HCT116 (cell line): ENCODE results near the gene ISCU. TPM values are rescaled to one million over a fixed set of nuclear protein-coding genes. Genes with fewer than 3 reads are reported as not detected.

Source experiments
- ATAC-seq: fragments of 200-7000 bp; cut with Tn5 transposase; 2 replicates; pipeline ENCODE4 v1.9.1; 2020; ENCODE audit warnings: mild to moderate bottlenecking, moderate library complexity
- BruUV-seq: library from RNA; stranded (reverse); fragments of 400-500 nt; replicated peaks from 2 replicates; lab custom pipeline; 2021; lab: Mats Ljungman, UMichigan
- CTCF ChIA-PET: fragments of 300-600 bp; sonication (Branson Sonifier 250); formaldehyde crosslinking; loops from one replicate; lab custom pipeline; 2021; ENCODE audit warnings: antibody characterized with exemption; lab: Charles Lee
- POLR2A ChIA-PET: fragments of 300-600, 350-600 bp; sonication (Branson Sonifier 250); formaldehyde crosslinking; loops from one replicate; lab custom pipeline; 2021; ENCODE audit warnings: antibody characterized with exemption; lab: Charles Lee
- RAD21 ChIA-PET, 2 experiments: fragments of 300-600 bp; sonication (Branson Sonifier 250); formaldehyde crosslinking; loops; one replicate each; lab custom pipeline; 2023; ENCODE audit warnings: low total read pairs in 2 of 2; ENCODE audit not compliant: uncharacterized antibody in 2 of 2, unreplicated experiment in 2 of 2, low non-redundant PET in 1 of 2; lab: Charles Lee
- DNase-seq: peaks from one replicate; pipeline ENCODE4 v3.0.0-alpha.2; 2010; ENCODE audit warnings: low read depth, low spot score
- H2AFZ ChIP-seq: fragments of 200-600 bp; shearing (Covaris generic), sonication (generic); 2 replicates; pipeline ENCODE4 v1.6.1; 2017; ENCODE audit warnings: low read depth, mixed run types, mixed read lengths, antibody characterized with exemption, low read length; ENCODE audit not compliant: poor library complexity, severe bottlenecking
- H3K27ac ChIP-seq: 2 replicates; pipeline ENCODE4 v1.5.1; 2012; ENCODE audit warnings: low read depth, low read length
- H3K27me3 ChIP-seq: fragments of 200-600 bp; sonication (generic); 2 replicates; pipeline ENCODE4 v1.6.1; 2016; ENCODE audit warnings: mixed run types, low read length, mixed read lengths; ENCODE audit not compliant: insufficient read depth
- H3K36me3 ChIP-seq, 2 experiments: fragments of 200-500 bp in 1 of 2; fragments of 200-600 bp in 1 of 2; sonication (Bioruptor generic) in 1 of 2; sonication (generic) in 1 of 2; 2 replicates each; pipeline versions ENCODE4 v1.5.1 to v1.6.1; 2014 to 2016; ENCODE audit warnings: low read length in 2 of 2, inconsistent platforms in 1 of 2, mixed read lengths in 1 of 2, mixed run types in 1 of 2; ENCODE audit not compliant: insufficient read depth in 2 of 2, control insufficient read depth in 1 of 2
- H3K4me1 ChIP-seq, 2 experiments: fragments of 200-600 bp in 1 of 2; sonication (generic) in 1 of 2; 2 replicates each; pipeline versions ENCODE4 v1.5.1 to v1.6.1; 2012 to 2017; ENCODE audit warnings: low read length in 2 of 2, inconsistent platforms in 1 of 2, mild to moderate bottlenecking in 1 of 2, mixed read lengths in 1 of 2, mixed run types in 1 of 2, moderate library complexity in 1 of 2; ENCODE audit not compliant: insufficient read depth in 2 of 2, control insufficient read depth in 1 of 2
- H3K4me2 ChIP-seq: fragments of 200-600 bp; sonication (generic); 2 replicates; pipeline ENCODE4 v1.6.1; 2017; ENCODE audit warnings: mixed run types, low read length, mixed read lengths
- H3K4me3 ChIP-seq, 2 experiments: fragments of 200-600 bp in 1 of 2; sonication (generic) in 1 of 2; replicated peaks in 1 of 2; 2 replicates each; pipeline ENCODE4 v1.5.1; 2011 to 2016; ENCODE audit warnings: low read length in 2 of 2, control low read depth in 1 of 2, low read depth in 1 of 2, mild to moderate bottlenecking in 1 of 2, mixed read lengths in 1 of 2, mixed run types in 1 of 2
- H3K79me2 ChIP-seq: fragments of 200-600 bp; sonication (generic); 2 replicates; pipeline ENCODE4 v1.6.1; 2017; ENCODE audit warnings: mild to moderate bottlenecking, mixed run types, low read length, moderate library complexity, mixed read lengths; ENCODE audit not compliant: insufficient read depth
- H3K9ac ChIP-seq: fragments of 200-600 bp; sonication (generic); 2 replicates; pipeline ENCODE4 v1.6.1; 2016; ENCODE audit warnings: low read length, mixed read lengths
- H3K9me2 ChIP-seq: fragments of 200-600 bp; sonication (generic), shearing (Covaris generic); 2 replicates; pipeline ENCODE4 v1.6.1; 2017; ENCODE audit warnings: mixed run types, mild to moderate bottlenecking, moderate library complexity; ENCODE audit not compliant: insufficient read depth
- H3K9me3 ChIP-seq, 2 experiments: fragments of 200-500 bp in 1 of 2; fragments of 200-600 bp in 1 of 2; sonication (Bioruptor generic) in 1 of 2; sonication (generic) in 1 of 2; 2 replicates each; pipeline ENCODE4 v1.6.1; 2014 to 2017; ENCODE audit warnings: low read length in 2 of 2, mixed read lengths in 2 of 2, inconsistent platforms in 1 of 2, low read depth in 1 of 2, mild to moderate bottlenecking in 1 of 2, mixed run types in 1 of 2, moderate library complexity in 1 of 2; ENCODE audit not compliant: control insufficient read depth in 1 of 2, insufficient read depth in 1 of 2
- H4K20me1 ChIP-seq: fragments of 200-600 bp; sonication (generic), shearing (Covaris generic); 2 replicates; pipeline ENCODE4 v1.6.1; 2017; ENCODE audit warnings: mixed run types, mild to moderate bottlenecking, moderate library complexity; ENCODE audit not compliant: insufficient read depth
- ATF3 ChIP-seq: IDR thresholded peaks from 2 replicates; pipeline ENCODE4 v1.6.1; 2012
- CBX3 ChIP-seq: IDR thresholded peaks from 2 replicates; pipeline ENCODE4 v1.6.1; 2012; ENCODE audit warnings: low read depth
- CEBPB ChIP-seq: IDR thresholded peaks from 2 replicates; pipeline ENCODE4 v1.6.1; 2012; ENCODE audit warnings: low read depth
- CTCF ChIP-seq, 3 experiments: fragments of 200-600 bp in 1 of 3; sonication (generic) in 1 of 3; IDR thresholded peaks in 2 of 3; conservative IDR thresholded peaks in 1 of 3; 2 replicates each; pipeline ENCODE4 v1.5.1; 2012 to 2017; ENCODE audit warnings: low read depth in 2 of 3, low read length in 2 of 3, antibody characterized with exemption in 1 of 3, borderline replicate concordance in 1 of 3, control low read depth in 1 of 3, mild to moderate bottlenecking in 1 of 3, mixed read lengths in 1 of 3, mixed run types in 1 of 3, moderate library complexity in 1 of 3; ENCODE audit not compliant: insufficient read depth in 1 of 3
- EGR1 ChIP-seq: IDR thresholded peaks from 2 replicates; pipeline ENCODE4 v1.6.1; 2012; ENCODE audit warnings: low read depth
- ELF1 ChIP-seq: IDR thresholded peaks from 2 replicates; pipeline ENCODE4 v1.6.1; 2012; ENCODE audit warnings: low read depth, borderline replicate concordance
- EZH2 ChIP-seq: fragments of 200-600 bp; sonication (generic); IDR thresholded peaks from 2 replicates; pipeline ENCODE4 v1.6.1; 2017; ENCODE audit warnings: antibody characterized with exemption, mixed run types
- EZH2phosphoT487 ChIP-seq: fragments of 200-600 bp; IDR thresholded peaks from 2 replicates; pipeline ENCODE4 v1.6.1; 2018; ENCODE audit warnings: antibody characterized with exemption, borderline replicate concordance
- JUND ChIP-seq: IDR thresholded peaks from 2 replicates; pipeline ENCODE4 v1.6.1; 2012
- MAX ChIP-seq: IDR thresholded peaks from 2 replicates; pipeline ENCODE4 v1.6.1; 2012
- POLR2A ChIP-seq: IDR thresholded peaks from 2 replicates; pipeline ENCODE4 v1.7.0; 2011; ENCODE audit warnings: borderline replicate concordance; ENCODE audit not compliant: insufficient read depth, insufficient read length; ENCODE audit errors: extremely low read depth
- POLR2AphosphoS5 ChIP-seq: IDR thresholded peaks from 2 replicates; pipeline ENCODE4 v1.6.1; 2011; ENCODE audit warnings: mild to moderate bottlenecking, low read depth, low read length, moderate library complexity
- RAD21 ChIP-seq: IDR thresholded peaks from 2 replicates; pipeline ENCODE4 v1.6.1; 2012; ENCODE audit warnings: low read depth, mild to moderate bottlenecking
- REST ChIP-seq: IDR thresholded peaks from 2 replicates; pipeline ENCODE4 v1.6.1; 2012; ENCODE audit warnings: low read depth
- SIN3A ChIP-seq: IDR thresholded peaks from 2 replicates; pipeline ENCODE4 v1.6.1; 2012; ENCODE audit warnings: low read depth
- SRF ChIP-seq: IDR thresholded peaks from 2 replicates; pipeline ENCODE4 v1.6.1; 2012; ENCODE audit warnings: low read depth
- TCF7L2 ChIP-seq: IDR thresholded peaks from 2 replicates; pipeline ENCODE4 v1.7.0; 2011; ENCODE audit warnings: borderline replicate concordance, inconsistent platforms; ENCODE audit not compliant: insufficient read depth, insufficient read length; ENCODE audit errors: extremely low read depth
- YY1 ChIP-seq: IDR thresholded peaks from 2 replicates; pipeline ENCODE4 v1.6.1; 2011; ENCODE audit warnings: low read length, low read depth, moderate library complexity, mild to moderate bottlenecking; ENCODE audit not compliant: insufficient replicate concordance; ENCODE audit errors: extremely low read depth
- ZBTB33 ChIP-seq: IDR thresholded peaks from 2 replicates; pipeline ENCODE4 v1.6.1; 2011; ENCODE audit warnings: mild to moderate bottlenecking, low read length, moderate library complexity; ENCODE audit not compliant: insufficient replicate concordance; ENCODE audit errors: extremely low read depth
- ZNF274 ChIP-seq: fragments of 200-500 bp; sonication (Bioruptor generic); IDR thresholded peaks from 2 replicates; pipeline ENCODE4 v1.6.1; 2014; ENCODE audit warnings: mild to moderate bottlenecking, low read depth, low read length, inconsistent platforms
- intact Hi-C: fragments of 100-400 bp; cut with micrococcal nuclease; formaldehyde crosslinking; loops from 2 replicates; pipeline ENCODE4 v1.10.0; 2022
- total RNA-seq: library from RNA; stranded (reverse); gene quantifications from one replicate; pipeline ENCODE4 v1.2.1, GENCODE V29; 2021; ENCODE audit not compliant: unreplicated experiment

The ISCU gene
- total RNA-seq, 1 experiment from 2014 or later, result 89.6 TPM

- RAD21 ChIA-PET, result no interaction called here
- POLR2A ChIA-PET, result no interaction called here
Measured at GRCh38 chr12:108577458-108577857, 15.1 kb downstream of the ISCU start.

More at GRCh38 chr12:108577458-108577857, 15.1 kb downstream of the ISCU start:
- Histone ChIP-seq H3K27ac (no peak overlapping the region), H3K27me3 (no peaks in the 10 kb centered on the region), H3K79me2 (no peaks in the 10 kb centered on the region), H2AFZ (no peak overlapping the region), H4K20me1 (no peaks in the 10 kb centered on the region), H3K4me2 (no peak overlapping the region), H3K9me3 (no peaks in the 10 kb centered on the region), H3K36me3 (no peaks in the 10 kb centered on the region)
- CTCF ChIA-PET, result no interaction called here
- no peak for ATAC-seq
- intact Hi-C loops, result no loop called here
- BruUV-seq, result no TSS peak
- TF ChIP-seq EZH2phosphoT487 (no peak), TCF7L2 (no peak), CTCF (IDR thresholded peaks at IDR 0.05 in 2 of 3, conservative IDR thresholded peaks at IDR 0.05 in 1 of 3; ENCODE audit: borderline replicate concordance in 1 of 3, insufficient read depth in 1 of 3, low read depth in 2 of 3, low read length in 2 of 3) (no peak), ZNF274 (no peak), EGR1 (no peak), RAD21 (no peak), JUND (no peak), POLR2AphosphoS5 (no peak), REST (no peak), CBX3 (no peak), SRF (no peak), POLR2A (no peak), CEBPB (no peak), MAX (no peak), ELF1 (no peak), YY1 (no peak), EZH2 (no peak), SIN3A (no peak), ZBTB33 (no peak), ATF3 (no peak)
- TF ChIP-seq, all 23 proteins: peak for 0
- no peak for DNase-seq
- Histone ChIP-seq H3K9me2 (no peaks in the 10 kb centered on the region), H3K4me1 (no peaks in the 10 kb centered on the region), H3K9ac (no peak overlapping the region), H3K4me3 (no peak overlapping the region)
